Effector CD4-positive, alpha-beta T cell (primary cell): ENCODE results near the gene CDK5RAP3.

Source experiments
- DNase-seq: peaks from one replicate; pipeline ENCODE4 v3.0.0-alpha.2; 2020

The CDK5RAP3 gene

GRCh38 chr17:48025040-48025903 lies 54.4 kb downstream of the CDK5RAP3 start:
- DNase-seq = peak; percentile 98

GRCh38 chr17:48025904-48026501 lies 55.1 kb downstream of the CDK5RAP3 start:
- DNase-seq = no peak

GRCh38 chr17:48026502-48027321 lies 55.8 kb downstream of the CDK5RAP3 start:
- peak; percentile 64 for DNase-seq

GRCh38 chr17:48027322-48027981 lies 56.5 kb downstream of the CDK5RAP3 start:
- no peak for DNase-seq

GRCh38 chr17:48028736-48029135 lies 57.8 kb downstream of the CDK5RAP3 start:
- DNase-seq = no peak

GRCh38 chr17:48030531-48030930 lies 59.6 kb downstream of the CDK5RAP3 start:
- DNase-seq = no peak
